Putamen (tissue), 1 donor: Measurements from ENCODE around the gene RGN.
"Not testable (repeated sequence)": the region's sequence is repeated elsewhere in the genome, so short reads cannot be mapped to it uniquely, and the experiment has no call there.

Experiments
- DNase-seq: peaks from one replicate; pipeline ENCODE4 v3.0.0-alpha.2; 2016; ENCODE audit warnings: low spot score

The RGN gene

DNA sequence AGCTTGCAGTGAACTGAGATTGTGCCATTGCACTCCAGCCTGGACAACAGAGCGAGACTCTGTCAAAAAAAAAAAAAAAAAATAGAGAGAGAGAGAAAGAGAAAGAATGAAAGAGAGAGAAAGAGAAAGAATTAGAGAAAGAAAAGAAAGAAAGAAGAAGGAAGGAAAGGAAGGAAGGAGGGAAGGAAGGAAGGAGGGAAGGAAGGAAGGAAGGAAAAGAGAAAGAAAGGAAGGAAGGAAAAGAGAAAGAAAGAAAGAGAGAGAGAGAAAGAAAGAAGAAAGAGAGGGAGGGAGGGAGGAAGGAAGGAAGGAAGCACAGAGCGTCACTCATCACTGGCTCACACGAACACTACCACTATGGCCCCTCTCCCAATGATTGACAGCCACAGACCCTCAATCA is 46.2 kb downstream of the RGN start:
- DNase-seq: not testable (repeated sequence)

DNA sequence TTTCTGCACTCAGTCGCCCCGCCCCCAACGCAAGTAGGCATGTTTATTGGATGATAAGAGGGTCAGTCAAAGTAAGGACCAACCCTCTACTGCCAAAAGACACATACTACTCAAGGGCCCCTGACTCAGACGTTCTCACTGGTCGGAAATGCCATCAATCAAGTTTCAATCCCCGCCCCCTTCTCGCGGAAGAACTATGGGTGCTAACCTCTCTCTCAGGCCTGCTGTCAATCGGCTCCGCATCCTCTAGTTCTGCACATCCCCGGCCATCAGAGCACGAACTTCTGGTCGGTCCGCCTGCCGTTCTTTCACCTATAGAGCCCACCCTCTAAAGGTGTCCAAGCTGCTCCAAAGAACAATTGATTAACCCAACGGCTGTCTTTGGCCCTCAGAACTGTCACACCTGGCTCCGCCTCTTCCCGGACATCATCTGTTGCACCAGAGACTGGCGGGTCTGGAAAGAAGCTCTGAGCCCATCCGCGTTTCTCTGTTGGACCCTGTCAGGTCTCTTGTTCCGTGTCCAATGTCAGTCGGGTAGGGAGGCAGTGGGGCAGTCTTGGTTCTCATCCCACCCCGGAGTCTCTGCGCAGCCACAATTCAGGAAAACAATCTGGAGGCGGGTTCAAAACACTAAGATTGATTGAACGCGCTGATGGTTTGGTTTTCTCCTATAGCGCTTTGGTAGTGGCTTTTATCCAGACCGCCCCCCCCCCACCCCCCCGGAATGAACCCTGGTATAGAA is 51.1 kb downstream of the RGN start:
- peak; percentile 95 for DNase-seq

DNA sequence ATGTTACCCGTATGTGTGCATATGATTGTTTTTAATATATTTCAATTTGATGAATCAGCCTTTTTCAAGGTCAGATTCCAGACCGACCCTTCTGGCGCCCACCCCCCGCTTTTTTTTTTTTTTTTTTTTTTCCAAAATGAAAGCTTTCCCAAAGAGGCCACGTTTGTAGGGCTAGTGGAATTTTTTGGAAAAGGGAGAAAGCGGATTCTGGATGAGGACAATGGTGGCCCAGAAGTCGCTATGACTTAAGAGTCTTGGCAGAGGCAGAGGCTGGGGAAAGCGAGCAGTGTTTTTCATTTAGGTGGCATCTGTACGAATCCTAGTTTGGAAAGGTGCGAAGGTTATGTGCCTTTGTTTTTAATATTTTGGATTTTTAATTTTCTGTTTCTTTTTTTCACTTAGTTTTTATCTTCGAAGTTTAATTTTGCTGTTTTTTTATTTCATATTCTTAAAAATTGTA is 51.7 kb downstream of the RGN start:
- no peak for DNase-seq

DNA sequence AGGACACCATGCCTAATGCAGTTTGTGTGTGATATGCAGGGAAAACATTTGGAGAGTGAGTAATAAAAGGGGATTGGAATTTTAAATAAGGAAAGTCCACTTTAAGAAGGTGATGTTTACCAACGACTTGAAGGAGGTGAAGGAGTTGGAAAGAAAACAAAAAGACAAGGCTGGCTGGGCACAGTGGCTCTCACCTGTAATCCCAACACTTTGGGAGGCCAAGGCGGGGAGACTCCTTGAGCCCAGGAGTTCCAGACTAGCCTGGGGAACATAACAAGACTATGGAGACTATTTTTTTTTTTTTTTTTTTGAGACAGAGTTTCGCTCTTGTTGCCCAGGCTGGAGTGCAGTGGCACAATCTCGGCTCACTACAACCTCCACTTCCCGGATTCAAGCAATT is 55.2 kb downstream of the RGN start:
- no peak for DNase-seq

DNA sequence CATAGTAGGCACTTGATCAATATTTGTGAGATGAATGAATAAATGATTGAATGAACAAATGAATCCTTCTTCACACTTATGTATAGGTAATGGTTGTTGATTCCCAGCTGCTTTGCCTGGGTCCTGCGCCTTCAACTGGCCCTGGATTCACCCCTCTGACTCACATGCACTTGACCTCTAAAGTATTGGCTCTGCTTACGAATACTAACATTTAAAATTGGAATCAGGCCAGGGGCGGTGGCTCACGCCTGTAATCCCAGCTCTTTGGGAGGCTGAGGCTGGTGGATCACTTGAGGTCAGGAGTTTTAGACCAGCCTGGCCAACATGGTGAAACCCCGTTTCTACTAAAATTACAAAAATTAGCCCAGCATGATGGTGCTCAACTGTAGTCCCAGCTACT is 57.4 kb downstream of the RGN start:
- not testable (repeated sequence) for DNase-seq

DNA sequence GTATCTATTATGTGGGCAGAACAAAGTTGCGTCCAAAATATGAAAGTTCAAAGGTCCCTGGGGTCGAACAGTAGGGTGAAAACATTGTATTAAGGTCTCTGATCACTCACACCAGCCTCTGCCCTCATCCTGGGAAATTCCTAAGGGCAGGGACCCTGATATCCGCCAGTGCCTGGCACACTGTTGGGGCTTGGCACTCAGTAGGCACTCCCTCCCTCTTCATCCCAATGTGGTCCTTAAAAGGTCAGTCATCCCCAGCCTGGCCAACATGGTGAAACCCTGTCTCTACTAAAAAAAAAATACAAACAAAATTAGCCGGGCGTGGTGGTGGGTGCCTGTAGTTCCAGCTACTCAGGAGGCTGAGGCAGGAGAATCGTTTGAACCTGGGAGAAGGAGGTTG is 59.9 kb downstream of the RGN start:
- no peak for DNase-seq
